Measurements from ENCODE around the gene BCL2L1.

BCL2L1 gene

GRCh38 chr20:31693987-31694661, 28.5 kb downstream of the BCL2L1 start:
- DNase-seq (ENCODE audit: low read depth, low spot score) = no peak

- DNase-seq (ENCODE audit: low read depth, low spot score) = no peak
Observed at GRCh38 chr20:31693402-31693801, 29.3 kb downstream of the BCL2L1 start.

DNA sequence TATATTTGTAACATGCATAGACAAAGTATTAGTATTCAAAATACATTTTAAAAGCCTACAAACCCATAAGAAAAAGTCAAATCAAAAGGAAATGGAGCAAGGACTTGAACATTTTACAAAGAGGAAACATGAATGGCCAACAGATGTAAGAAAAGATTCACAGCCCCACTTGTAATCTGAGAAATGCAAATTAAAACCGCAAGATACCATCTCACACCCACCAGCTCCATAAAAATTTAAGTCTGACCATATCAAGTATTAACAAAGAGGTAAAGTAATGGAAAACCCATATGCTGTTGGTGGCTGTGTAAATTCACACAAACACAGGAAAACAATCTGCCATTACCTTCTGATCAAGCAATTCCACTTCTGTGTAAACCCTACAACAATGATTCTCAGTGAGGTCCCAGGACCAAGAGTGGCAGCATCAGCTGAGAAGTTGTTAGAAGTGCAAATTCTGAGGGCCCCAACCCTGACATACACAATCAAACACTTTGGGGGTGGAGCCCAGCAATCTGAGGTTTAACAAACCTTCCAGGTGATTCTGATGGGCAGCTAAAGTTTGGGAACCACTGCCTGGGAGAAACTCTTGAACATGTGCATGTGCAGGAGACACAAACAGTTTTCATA, 30.9 kb downstream of the BCL2L1 start:
- DNase-seq (ENCODE audit: low read depth, low spot score) = peak; percentile 35

- DNase-seq (ENCODE audit: low read depth, low spot score) = no peak
Observed at GRCh38 chr20:31690124-31690666, 32.5 kb downstream of the BCL2L1 start.

GRCh38 chr20:31689141-31689540, 33.5 kb downstream of the BCL2L1 start:
- DNase-seq (ENCODE audit: low read depth, low spot score) = no peak

- DNase-seq (ENCODE audit: low read depth, low spot score) = no peak
Observed at GRCh38 chr20:31687777-31688176, 34.9 kb downstream of the BCL2L1 start.

- no peak for DNase-seq (ENCODE audit: low read depth, low spot score)
Observed at GRCh38 chr20:31685853-31686643, 36.6 kb downstream of the BCL2L1 start.

GRCh38 chr20:31684153-31685015, 38.3 kb downstream of the BCL2L1 start:
- DNase-seq (ENCODE audit: low read depth, low spot score) = no peak

DNA sequence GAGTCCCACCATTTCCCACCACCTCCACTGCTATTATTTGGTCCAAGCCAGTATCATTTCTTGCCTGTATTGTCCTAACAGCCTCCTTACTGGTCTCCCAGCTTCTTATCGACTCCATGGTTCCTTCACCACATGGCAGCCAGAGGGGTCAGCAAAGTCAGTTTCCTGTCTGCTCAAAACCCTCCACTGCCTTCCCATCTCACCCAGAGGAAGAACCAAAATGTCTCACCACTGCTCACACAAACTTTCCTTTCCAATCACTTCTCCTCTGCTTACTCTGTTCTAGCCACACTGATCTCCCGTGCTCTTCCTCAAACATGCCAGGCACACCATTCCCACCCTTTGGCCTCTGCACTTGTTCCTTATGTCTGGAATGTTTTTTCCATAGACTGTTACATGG, 39.7 kb downstream of the BCL2L1 start:
- DNase-seq (ENCODE audit: low read depth, low spot score) = no peak

- no peak for DNase-seq (ENCODE audit: low read depth, low spot score)
Observed at GRCh38 chr20:31682352-31682751, 40.3 kb downstream of the BCL2L1 start.

GRCh38 chr20:31681769-31682168, 40.9 kb downstream of the BCL2L1 start:
- DNase-seq (ENCODE audit: low read depth, low spot score) = no peak

GRCh38 chr20:31681128-31681727, 41.4 kb downstream of the BCL2L1 start:
- no peak for DNase-seq (ENCODE audit: low read depth, low spot score)

DNA sequence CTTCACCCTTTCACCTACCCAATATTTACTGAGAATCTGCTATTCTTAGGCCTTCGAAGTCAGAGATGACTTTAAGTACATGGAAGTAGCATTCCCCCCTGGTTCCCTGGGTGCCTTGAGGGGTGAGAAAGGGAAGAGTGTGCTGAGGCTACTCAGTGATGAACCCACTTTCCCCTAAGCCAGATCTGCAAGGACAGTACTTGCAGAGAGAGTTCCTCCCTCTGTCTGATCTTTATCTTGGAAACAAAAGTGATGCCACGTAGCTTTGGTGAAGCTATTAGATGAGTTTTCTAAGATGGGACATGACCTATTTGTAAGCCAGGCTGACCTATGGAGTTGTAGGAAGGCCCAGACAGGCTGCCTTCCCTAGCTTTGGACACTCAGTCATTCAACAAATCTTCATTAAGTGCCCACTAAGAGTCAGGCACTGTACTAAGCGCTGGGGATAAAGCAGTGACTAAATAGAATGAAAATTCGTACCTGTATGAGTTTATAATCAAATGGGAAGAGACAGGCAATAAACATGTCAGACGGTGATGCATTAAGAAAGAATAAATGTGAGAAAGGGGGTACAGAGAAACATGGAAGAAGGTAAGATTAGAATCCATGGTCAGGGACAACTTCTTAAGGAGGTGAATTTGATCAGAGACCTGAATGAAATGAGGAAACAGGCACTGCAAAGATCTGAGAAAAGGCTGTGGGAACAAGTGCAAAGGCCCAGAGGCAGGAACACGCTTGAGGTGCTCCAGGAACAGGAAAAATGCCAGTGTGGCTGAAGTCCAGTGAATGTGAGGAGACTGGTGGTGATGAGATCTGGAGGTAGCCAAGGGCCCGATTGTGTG, 42.2 kb downstream of the BCL2L1 start:
- DNase-seq (ENCODE audit: low read depth, low spot score) = no peak

- no peak for DNase-seq (ENCODE audit: low read depth, low spot score)
Observed at GRCh38 chr20:31679357-31680285, 43.0 kb downstream of the BCL2L1 start.

GRCh38 chr20:31678389-31679356, 44.0 kb downstream of the BCL2L1 start:
- DNase-seq (ENCODE audit: low read depth, low spot score) = peak; percentile 72

GRCh38 chr20:31677553-31678260, 45.0 kb downstream of the BCL2L1 start:
- DNase-seq (ENCODE audit: low read depth, low spot score) = no peak

GRCh38 chr20:31676609-31676989, 46.1 kb downstream of the BCL2L1 start:
- no peak for DNase-seq (ENCODE audit: low read depth, low spot score)

Data from astrocyte of the hippocampus (primary cell).